ENCODE measurements around the gene NR1I3.
"Not testable (repeated sequence)": the region's sequence is repeated elsewhere in the genome, so short reads cannot be mapped to it uniquely, and the experiment has no call there.

Gene NR1I3

DNA sequence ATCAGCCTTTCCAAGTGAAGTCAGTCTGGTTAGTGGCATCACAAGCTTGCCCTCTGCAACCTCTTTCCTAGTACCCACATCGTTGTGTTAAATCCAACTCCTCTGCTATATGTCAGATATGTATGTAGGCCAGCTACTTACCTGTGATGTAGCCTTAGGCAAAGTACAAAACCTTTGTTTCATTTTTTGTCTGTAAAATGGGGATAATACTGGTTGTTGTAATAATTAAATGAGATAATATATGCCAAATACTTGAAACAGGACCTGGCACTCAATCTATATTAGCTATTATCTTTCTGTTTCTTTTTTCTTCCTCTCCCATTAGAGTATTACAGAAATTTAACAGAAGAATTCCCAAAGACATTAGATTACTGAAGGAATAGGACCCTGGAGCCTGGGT, 21.8 kb upstream of the NR1I3 start:
- TF ChIP-seq, protein P1, sequence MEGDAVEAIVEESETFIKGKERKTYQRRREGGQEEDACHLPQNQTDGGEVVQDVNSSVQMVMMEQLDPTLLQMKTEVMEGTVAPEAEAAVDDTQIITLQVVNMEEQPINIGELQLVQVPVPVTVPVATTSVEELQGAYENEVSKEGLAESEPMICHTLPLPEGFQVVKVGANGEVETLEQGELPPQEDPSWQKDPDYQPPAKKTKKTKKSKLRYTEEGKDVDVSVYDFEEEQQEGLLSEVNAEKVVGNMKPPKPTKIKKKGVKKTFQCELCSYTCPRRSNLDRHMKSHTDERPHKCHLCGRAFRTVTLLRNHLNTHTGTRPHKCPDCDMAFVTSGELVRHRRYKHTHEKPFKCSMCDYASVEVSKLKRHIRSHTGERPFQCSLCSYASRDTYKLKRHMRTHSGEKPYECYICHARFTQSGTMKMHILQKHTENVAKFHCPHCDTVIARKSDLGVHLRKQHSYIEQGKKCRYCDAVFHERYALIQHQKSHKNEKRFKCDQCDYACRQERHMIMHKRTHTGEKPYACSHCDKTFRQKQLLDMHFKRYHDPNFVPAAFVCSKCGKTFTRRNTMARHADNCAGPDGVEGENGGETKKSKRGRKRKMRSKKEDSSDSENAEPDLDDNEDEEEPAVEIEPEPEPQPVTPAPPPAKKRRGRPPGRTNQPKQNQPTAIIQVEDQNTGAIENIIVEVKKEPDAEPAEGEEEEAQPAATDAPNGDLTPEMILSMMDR (IDR thresholded peaks at IDR 0.05; ENCODE audit: low read length, missing control alignments) = no peak
- DNase-seq (ENCODE audit: low read depth) = no peak
- no peak overlapping the region for H3K4me3 ChIP-seq (replicated peaks; ENCODE audit: low read depth, low read length)

DNA sequence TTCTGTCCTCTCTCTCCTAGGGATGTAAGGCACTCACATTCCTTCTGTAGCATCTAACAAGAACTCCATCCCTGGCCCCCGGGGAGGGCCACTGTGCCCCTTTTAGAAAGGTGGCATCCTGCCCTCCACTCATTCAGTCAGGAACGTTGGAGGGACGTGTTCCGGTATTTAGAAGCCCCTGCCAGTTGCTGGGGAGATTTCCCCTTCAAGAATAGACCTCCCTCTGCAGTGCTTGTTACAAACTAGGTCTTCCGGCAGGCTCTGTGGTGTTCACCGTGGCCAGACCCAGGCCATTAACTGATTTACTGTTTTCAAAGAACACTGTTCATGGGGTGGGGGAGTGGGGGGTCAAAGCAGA, 21.3 kb upstream of the NR1I3 start:
- TF ChIP-seq, protein P1 (IDR thresholded peaks at IDR 0.05; ENCODE audit: low read length, missing control alignments) = no peak
- no peak for DNase-seq (ENCODE audit: low read depth)
- H3K4me3 ChIP-seq (replicated peaks; ENCODE audit: low read depth, low read length) = no peak overlapping the region

DNA sequence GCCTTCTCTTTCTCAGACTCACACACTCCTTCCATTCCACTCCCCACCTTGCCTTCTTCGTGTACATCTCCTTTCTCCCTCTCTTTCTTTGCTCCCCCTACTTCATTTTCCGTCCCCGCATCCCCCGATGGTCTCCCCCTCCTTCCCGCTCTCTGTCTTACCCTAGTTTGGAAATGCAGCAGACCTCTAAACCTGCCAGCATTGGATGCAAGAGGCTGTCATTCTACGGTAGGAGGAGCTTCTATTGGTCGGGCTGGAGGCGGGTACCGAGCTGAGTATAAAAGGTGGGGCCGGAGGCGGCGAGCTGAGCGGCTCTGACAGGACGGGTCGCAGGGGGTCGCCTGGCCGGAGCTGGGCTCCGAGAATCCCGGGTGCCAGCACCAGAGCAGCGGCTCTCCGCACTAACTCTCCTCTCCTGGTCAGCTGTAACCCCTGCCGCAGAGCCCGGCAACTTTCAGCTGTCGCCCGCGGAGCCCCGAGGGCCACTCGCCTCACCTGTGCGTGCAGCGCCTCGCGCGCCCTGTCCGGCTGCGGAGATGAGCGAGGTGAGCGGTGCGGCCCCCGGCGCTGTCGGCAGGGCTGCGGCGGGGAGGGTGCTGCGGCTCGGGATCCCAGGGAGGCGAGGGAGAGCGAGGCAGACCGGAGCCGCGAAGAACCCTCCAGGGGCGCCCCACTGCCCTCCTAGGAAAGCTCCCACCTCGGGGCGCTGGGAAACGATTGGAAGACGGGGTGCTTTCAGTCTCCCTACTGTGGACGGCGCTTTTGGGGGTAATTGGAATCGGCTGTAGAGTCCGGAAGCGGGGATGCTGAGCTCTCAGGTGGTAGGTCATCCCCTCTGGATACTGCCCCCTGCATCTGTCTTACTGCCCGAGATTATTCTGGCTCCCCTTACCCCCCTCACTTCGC, 20.7 kb upstream of the NR1I3 start, which contains the start of gene PCP4L1:
PCP4L1 (plus strand) TSS at position 307 of the 906 bp plus-strand sequence; CDS start at position 537, 230 bp downstream.
- TF ChIP-seq, protein P1 (IDR thresholded peaks at IDR 0.05; ENCODE audit: low read length, missing control alignments) = no peak
- peak within 1 kb of the TSS; percentile 50 for H3K4me3 ChIP-seq (replicated peaks; ENCODE audit: low read depth, low read length)
- peak; percentile 58 for DNase-seq (ENCODE audit: low read depth)

DNA sequence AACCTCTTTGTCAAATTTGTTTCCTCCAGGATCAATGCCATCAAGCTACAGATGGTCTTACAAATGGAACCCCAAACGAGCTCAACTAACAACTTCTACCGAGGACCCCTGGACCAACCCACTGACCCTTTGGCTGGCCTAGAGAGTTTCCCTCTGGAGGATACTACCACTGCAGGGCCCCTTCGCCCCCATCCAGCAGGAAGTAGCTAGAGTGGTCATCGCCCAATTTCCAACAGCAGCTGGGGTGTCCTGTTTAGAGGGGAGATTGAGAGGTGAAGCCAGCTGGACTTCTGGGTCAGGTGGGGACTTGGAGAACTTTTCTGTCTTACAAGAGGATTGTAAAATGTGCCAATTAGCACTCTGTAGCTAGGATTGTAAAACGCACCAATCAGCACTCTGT, 19.1 kb upstream of the NR1I3 start:
- DNase-seq (ENCODE audit: low read depth); H3K4me3 ChIP-seq (replicated peaks; ENCODE audit: low read depth, low read length): not testable (repeated sequence)

DNA sequence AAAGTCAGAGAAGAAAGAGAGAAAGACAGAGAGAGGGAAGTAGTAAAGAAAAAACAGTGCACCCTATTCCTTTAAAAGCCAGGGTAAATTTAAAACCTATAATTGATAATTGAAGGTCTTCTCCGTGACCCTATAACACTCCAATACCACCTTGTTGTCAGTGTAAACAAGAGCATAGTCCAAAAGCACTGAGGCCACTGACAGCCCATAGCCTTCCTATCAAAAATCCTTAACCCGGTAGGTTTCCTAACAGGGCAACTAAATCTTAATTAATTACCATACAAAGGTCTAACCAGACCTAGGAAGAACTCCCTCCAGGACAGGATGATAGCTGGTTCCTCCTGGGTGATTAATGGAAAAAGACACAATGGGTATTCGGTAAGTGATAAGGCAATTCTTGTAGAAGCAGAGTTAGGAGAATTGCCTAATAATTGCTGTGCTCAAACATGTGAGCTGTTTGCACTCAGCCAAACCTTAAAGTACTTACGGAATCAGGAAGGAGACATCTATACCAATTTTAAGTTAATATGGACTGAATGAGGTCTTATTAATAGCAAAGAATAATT, 18.0 kb upstream of the NR1I3 start:
- DNase-seq (ENCODE audit: low read depth); H3K4me3 ChIP-seq (replicated peaks; ENCODE audit: low read depth, low read length): not testable (repeated sequence)

DNA sequence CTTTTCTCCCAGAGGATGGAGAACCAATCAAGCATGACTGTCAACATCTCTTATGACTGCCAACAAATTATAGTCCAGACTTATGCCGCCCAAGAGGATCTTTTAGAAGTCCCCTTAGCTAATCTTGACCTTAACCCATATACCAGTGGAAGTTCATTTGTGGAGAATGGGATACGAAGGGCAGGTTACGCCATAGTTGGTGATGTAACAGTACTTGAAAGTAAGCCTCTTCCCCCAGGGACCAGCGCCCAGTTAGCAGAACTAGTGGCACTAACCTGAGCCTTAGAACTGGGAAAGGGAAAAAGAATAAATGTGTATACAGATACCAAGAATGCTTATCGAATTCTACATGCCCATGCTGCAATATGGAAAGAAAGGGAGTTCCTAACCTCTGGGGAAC, 17.3 kb upstream of the NR1I3 start:
- H3K4me3 ChIP-seq (replicated peaks; ENCODE audit: low read depth, low read length); DNase-seq (ENCODE audit: low read depth): not testable (repeated sequence)

DNA sequence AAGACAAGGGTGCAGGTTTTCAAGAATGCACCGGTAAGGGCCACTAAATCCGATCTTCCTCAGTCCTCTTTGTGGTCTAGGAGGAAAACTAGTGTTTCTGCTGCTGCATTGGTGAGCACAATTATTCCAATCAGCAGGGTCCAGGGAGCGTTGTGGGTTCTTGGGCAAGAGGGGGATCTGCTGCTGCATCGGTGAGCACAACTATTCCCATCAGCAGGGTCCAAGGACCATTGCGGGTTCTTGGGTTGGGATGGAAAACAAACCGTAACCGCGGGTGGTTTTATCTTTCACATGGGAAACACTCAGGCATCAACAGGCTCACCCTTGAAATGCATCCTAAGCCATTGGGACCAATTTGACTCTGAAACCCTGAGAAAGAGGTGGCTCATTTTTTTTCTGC, 13.6 kb upstream of the NR1I3 start:
- DNase-seq (ENCODE audit: low read depth) = no peak
- no peak overlapping the region for H3K4me3 ChIP-seq (replicated peaks; ENCODE audit: low read depth, low read length)
- TF ChIP-seq, protein P1 (IDR thresholded peaks at IDR 0.05; ENCODE audit: low read length, missing control alignments) = no peak

DNA sequence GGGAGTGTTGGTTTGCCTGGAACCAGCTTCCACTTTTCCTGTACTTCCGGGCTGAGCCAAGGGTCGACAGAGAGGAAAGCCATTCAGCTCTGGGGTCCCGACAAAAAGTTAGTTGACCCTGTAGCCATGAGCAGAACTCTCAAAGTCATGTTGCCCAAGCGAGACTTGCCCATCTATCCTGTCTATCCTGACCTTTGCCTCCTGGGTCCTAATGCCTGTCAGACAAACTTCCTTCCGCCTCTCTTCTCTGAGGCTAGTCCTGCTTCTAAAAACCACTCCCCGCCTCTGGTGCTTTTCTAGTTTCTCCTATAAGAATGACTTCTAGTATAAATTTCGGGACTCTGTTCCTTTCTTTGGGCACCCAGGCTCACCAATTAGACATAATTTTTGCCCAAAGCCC, 12.8 kb upstream of the NR1I3 start:
- no peak for DNase-seq (ENCODE audit: low read depth)
- TF ChIP-seq, protein P1 (IDR thresholded peaks at IDR 0.05; ENCODE audit: low read length, missing control alignments) = no peak
- no peak overlapping the region for H3K4me3 ChIP-seq (replicated peaks; ENCODE audit: low read depth, low read length)

DNA sequence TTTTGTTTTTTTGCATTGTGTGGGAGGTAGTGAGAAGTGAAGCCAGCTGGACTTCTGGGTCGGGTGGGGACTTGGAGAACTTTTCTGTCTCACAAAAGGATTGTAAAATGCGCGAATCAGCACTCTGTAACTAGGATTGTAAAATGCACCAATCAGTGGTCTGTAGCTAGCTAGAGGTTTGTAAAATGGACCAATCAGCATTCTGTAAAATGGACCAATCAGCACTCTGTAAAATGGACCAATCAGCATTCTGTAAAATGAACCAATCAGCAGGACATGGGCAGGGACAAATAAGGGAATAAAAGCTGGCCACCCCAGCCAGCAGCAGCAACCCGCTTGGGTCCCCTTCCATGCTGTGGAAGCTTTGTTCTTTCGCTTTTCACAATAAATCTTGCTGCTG, 12.1 kb upstream of the NR1I3 start:
- not testable (repeated sequence) for H3K4me3 ChIP-seq (replicated peaks; ENCODE audit: low read depth, low read length); DNase-seq (ENCODE audit: low read depth)

Measured in fibroblast of pulmonary artery (primary cell).